ENCODE results near the gene LPAR1.
"Not testable (repeated sequence)": the region's sequence is repeated elsewhere in the genome, so short reads cannot be mapped to it uniquely, and the experiment has no call there.

The LPAR1 gene

GRCh38 chr9:110856772-110857171 lies 181.5 kb downstream of the LPAR1 start:
- in situ Hi-C loops (cut with MboI; ENCODE audit: low pct_unique_long_range_greater_than_20kb, low sequenced_read_pairs), result no loop called here
- DNase-seq, result no peak

- in situ Hi-C loops (cut with MboI; ENCODE audit: low pct_unique_long_range_greater_than_20kb, low sequenced_read_pairs), result no loop called here
- DNase-seq, result peak; percentile 8
Observed at GRCh38 chr9:110850401-110851135, 187.7 kb downstream of the LPAR1 start.

DNA sequence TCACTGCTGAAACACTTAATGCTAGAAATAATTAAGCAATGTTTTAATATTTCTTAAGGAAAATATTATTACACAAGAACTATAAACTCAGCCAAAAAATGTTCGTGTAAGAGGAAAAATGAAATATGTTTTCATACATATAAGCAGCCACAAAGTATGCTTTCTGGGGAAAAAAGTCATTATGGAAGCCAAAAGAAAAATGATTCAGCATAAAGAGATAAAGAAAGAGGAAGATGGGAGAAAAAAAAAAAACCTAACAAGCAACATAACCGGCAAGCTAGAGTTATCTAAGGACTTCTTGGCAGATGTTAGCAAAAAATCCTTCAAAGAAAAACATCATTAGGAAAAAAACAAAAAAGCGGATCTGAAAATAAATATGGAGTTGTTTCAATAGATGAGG lies 190.6 kb downstream of the LPAR1 start:
- in situ Hi-C loops (cut with MboI; ENCODE audit: low pct_unique_long_range_greater_than_20kb, low sequenced_read_pairs), result no loop called here
- no peak for DNase-seq

DNA sequence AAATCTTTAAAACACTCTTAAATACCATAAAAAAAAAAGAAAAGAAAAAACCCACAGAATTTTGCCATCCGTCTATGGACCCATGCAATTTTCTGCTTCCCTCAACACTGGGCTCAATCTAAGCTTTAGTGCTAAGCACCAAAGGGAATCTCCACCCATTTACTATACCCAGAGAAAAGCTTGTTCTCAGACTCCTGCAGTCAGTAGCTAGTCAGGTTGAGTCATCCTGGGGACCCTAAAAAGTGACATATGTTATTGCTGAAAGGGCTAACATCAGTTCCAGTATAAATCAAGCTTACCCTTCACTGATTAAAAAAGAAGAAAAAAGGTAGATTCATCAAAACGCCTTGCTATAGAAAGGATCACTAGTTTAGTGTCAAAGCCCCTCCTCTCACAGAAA lies 192.1 kb downstream of the LPAR1 start:
- in situ Hi-C loops (cut with MboI; ENCODE audit: low pct_unique_long_range_greater_than_20kb, low sequenced_read_pairs), result no loop called here

GRCh38 chr9:110844121-110844520 lies 194.1 kb downstream of the LPAR1 start:
- in situ Hi-C loops (cut with MboI; ENCODE audit: low pct_unique_long_range_greater_than_20kb, low sequenced_read_pairs), result no loop called here
- DNase-seq, result no peak

More for the DNA sequence above, 192.1 kb downstream of the LPAR1 start:
- no peak for DNase-seq

GRCh38 chr9:110842986-110843385 lies 195.3 kb downstream of the LPAR1 start:
- in situ Hi-C loops (cut with MboI; ENCODE audit: low pct_unique_long_range_greater_than_20kb, low sequenced_read_pairs), result no loop called here
- no peak for DNase-seq

DNA sequence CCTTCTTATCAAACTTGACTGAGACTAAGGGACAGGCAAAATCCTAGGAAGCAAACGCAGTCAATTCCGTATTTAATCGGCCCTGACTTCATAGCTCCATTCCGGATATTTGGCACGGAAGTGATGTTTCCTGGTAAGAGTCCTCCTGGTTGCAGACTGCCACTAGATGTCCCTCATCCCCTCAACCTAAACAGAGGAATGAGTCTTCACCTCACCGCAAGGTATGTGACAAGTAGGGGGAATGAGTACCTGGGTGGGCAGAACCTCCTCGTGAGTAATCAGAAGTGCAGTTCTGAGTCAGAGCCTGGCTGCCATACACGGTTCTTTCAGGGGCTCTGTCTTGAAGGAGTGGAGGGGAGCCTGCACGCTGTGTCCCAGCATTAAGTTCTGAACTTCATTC lies 196.1 kb downstream of the LPAR1 start:
- no peak for DNase-seq
- in situ Hi-C loops (cut with MboI; ENCODE audit: low pct_unique_long_range_greater_than_20kb, low sequenced_read_pairs), result no loop called here

DNA sequence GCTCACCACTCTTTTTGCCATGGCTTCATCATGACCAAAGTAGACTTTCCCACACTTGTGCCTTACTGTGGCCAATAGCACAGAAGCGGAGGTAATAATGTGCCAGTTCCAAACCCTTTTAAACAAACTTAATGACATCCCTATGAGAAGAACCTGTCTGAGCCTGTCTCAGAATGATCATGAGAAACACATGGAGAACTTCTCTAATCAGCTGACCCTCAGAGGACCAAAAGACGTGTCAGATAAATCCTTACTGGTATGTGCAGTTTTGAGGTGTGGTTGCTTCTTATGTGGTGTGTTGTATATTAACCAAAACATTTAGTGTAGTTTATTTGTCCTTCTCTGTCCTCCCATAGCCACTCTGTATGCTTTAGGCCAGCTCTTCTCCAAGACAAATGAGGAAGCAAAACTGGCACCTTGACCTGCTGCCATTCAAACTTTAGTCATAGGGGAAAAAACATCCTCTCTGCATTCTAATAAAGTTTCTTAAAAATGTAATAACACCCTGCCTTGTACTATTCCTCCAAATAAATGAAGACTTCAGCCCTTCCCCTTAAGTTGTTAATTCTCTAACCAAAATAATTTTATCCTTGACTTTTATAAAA lies 200.8 kb downstream of the LPAR1 start:
- in situ Hi-C loops (cut with MboI; ENCODE audit: low pct_unique_long_range_greater_than_20kb, low sequenced_read_pairs), result no loop called here
- DNase-seq, result no peak

DNA sequence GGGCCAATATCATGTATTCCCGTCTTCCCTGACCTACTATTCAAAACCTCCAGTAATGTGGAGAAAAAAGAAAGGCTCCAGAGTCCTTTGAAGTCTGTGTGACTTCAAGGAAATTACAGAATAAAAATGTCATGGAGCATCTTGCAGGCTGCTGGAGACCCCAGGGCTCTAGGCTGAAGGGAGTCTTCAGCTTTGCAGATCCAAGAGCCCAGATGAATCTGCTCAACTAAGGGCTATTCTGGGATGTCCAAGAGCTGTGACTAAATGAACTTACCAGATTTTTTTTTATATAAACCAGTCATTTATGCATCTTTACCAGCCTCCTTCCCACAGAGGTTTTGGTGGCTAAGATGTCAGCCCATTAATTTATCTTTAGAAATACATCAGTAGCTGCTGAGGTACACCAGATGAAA lies 202.4 kb downstream of the LPAR1 start:
- DNase-seq, result no peak
- in situ Hi-C loops (cut with MboI; ENCODE audit: low pct_unique_long_range_greater_than_20kb, low sequenced_read_pairs), result no loop called here

- DNase-seq, result no peak
- in situ Hi-C loops (cut with MboI; ENCODE audit: low pct_unique_long_range_greater_than_20kb, low sequenced_read_pairs), result no loop called here
Observed at GRCh38 chr9:110835404-110835803, 202.9 kb downstream of the LPAR1 start.

GRCh38 chr9:110832926-110833325 lies 205.3 kb downstream of the LPAR1 start:
- DNase-seq, result no peak
- in situ Hi-C loops (cut with MboI; ENCODE audit: low pct_unique_long_range_greater_than_20kb, low sequenced_read_pairs), result no loop called here

DNA sequence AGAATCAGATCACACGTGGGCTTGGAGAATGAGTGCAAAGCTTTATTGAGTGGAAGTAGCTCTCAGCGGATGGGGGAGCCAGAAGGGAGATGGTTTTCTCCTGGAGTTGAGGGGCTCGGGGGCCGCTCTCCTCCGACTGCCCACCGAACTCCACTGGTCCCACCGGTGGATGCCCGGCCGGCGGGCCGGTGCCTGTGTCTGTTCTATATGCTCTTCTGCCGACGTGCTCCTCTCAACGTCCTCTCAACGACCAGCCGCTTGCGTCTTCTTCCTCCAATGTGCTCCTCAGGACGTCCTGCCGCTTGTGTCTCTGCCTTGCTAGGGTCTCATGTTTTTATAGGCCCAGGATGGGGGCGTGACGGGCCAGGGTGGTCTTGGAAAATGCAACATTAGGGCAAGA lies 207.8 kb downstream of the LPAR1 start:
- in situ Hi-C loops (cut with MboI; ENCODE audit: low pct_unique_long_range_greater_than_20kb, low sequenced_read_pairs), result no loop called here
- no peak for DNase-seq

DNA sequence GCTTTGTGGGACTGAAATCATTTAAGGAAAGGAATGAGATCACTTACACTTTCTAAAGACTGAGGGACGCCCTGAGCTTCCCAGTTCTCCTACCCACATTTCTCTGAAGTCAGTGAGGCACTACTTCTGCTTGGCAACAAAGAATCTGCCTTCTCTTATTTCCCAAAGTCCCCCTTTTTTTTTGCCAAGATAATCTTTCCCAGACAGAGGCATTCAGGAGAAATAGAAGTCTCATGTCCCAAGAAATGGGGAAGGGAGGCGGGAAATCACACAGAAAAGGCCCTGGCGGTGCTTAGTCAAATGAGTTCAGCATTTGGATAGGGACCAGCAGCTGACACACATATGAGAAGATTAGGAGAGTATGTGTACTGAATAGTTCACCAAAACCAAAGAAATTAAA lies 210.0 kb downstream of the LPAR1 start:
- in situ Hi-C loops (cut with MboI; ENCODE audit: low pct_unique_long_range_greater_than_20kb, low sequenced_read_pairs), result no loop called here
- no peak for DNase-seq

- in situ Hi-C loops (cut with MboI; ENCODE audit: low pct_unique_long_range_greater_than_20kb, low sequenced_read_pairs); DNase-seq: not testable (repeated sequence)
Observed at GRCh38 chr9:110826400-110826799, 211.9 kb downstream of the LPAR1 start.

DNA sequence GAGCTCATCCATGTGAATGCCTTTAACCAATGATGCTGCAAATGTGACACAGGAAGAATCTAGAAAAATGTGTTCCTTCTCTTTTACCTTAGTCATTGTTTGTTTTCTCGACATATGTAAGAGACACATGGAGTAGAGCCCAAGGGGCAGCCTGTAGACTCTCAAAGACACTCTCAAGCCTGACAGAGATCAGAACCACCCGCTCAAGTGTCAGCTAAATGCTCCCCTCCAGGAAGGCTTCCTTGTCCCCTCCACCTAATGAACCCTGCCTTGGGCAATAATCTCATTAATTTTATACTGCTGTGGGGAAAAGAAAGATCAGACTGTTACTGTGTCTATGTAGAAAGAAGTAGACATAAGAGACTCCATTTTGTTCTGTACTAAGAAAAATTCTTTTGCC lies 212.3 kb downstream of the LPAR1 start:
- in situ Hi-C loops (cut with MboI; ENCODE audit: low pct_unique_long_range_greater_than_20kb, low sequenced_read_pairs), result no loop called here

DNA sequence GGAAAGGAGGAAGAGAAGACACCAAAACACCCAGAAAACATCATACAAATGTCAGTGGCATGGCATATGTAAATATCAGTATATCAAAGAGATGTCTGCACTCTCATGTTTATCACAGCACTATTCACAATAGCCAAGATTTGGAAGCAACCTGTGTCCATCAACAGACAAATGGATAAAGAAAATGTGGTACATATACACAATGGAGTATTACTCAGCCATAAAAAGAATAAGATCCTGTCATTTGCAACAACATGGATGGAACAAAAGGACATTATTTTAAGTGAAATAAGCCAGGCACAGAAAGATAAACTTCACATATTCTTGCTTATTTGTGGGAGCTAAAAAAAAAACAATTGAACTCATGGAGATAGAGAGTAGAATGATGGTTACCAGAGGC lies 213.1 kb downstream of the LPAR1 start:
- DNase-seq; in situ Hi-C loops (cut with MboI; ENCODE audit: low pct_unique_long_range_greater_than_20kb, low sequenced_read_pairs): not testable (repeated sequence)

More for the DNA sequence above, 212.3 kb downstream of the LPAR1 start:
- DNase-seq, result no peak
